KMS-11 (cell line): ENCODE data around the gene DIS3L2.
A peak's percentile ranks its signal among the peaks of the same experiment; 100 is the strongest.

ENCODE experiments used
- H2AFZ ChIP-seq: fragments of 200-600 bp; sonication (generic); 2 replicates; pipeline ENCODE4 v1.6.1; 2016; ENCODE audit warnings: antibody characterized with exemption, mixed run types, low read depth
- H3K27ac ChIP-seq: fragments of 200-600 bp; sonication (generic); 2 replicates; pipeline ENCODE4 v1.6.1; 2016; ENCODE audit warnings: mild to moderate bottlenecking, mixed run types
- H3K27me3 ChIP-seq: fragments of 200-600 bp; sonication (generic); 2 replicates; pipeline ENCODE4 v1.6.1; 2017; ENCODE audit warnings: mild to moderate bottlenecking, low read depth, mixed run types, moderate library complexity; ENCODE audit not compliant: insufficient read depth
- H3K36me3 ChIP-seq: fragments of 200-600 bp; sonication (generic); 2 replicates; pipeline ENCODE4 v1.6.1; 2017; ENCODE audit warnings: mild to moderate bottlenecking, mixed run types; ENCODE audit not compliant: insufficient read depth
- H3K4me1 ChIP-seq: fragments of 200-600 bp; sonication (generic); 2 replicates; pipeline ENCODE4 v1.6.1; 2016; ENCODE audit warnings: mild to moderate bottlenecking, low read depth, mixed run types; ENCODE audit not compliant: poor library complexity, severe bottlenecking
- H3K4me2 ChIP-seq: fragments of 200-600 bp; sonication (generic); 2 replicates; pipeline ENCODE4 v1.7.0; 2016; ENCODE audit warnings: mild to moderate bottlenecking, mixed run types
- H3K4me3 ChIP-seq: fragments of 200-600 bp; sonication (generic); IDR thresholded peaks from 2 replicates; pipeline ENCODE4 v1.6.1; 2017; ENCODE audit warnings: low read depth, low read length, mixed read lengths; ENCODE audit not compliant: insufficient read depth
- H3K79me2 ChIP-seq: fragments of 200-600 bp; sonication (generic); 2 replicates; pipeline ENCODE4 v1.6.1; 2016; ENCODE audit warnings: low read depth, mixed run types; ENCODE audit not compliant: insufficient read depth
- H3K9ac ChIP-seq: fragments of 200-600 bp; sonication (generic); 2 replicates; pipeline ENCODE4 v1.6.1; 2016; ENCODE audit warnings: mild to moderate bottlenecking, mixed run types
- H4K20me1 ChIP-seq: fragments of 200-600 bp; sonication (generic); 2 replicates; pipeline ENCODE4 v1.6.1; 2016; ENCODE audit warnings: mild to moderate bottlenecking, mixed run types; ENCODE audit not compliant: insufficient read depth
- CTCF ChIP-seq: fragments of 200-600 bp; sonication (generic); conservative IDR thresholded peaks from 2 replicates; pipeline ENCODE4 v1.6.1; 2017; ENCODE audit warnings: low read depth, mild to moderate bottlenecking, antibody characterized with exemption, low read length, moderate library complexity, mixed read lengths

Gene DIS3L2

DNA sequence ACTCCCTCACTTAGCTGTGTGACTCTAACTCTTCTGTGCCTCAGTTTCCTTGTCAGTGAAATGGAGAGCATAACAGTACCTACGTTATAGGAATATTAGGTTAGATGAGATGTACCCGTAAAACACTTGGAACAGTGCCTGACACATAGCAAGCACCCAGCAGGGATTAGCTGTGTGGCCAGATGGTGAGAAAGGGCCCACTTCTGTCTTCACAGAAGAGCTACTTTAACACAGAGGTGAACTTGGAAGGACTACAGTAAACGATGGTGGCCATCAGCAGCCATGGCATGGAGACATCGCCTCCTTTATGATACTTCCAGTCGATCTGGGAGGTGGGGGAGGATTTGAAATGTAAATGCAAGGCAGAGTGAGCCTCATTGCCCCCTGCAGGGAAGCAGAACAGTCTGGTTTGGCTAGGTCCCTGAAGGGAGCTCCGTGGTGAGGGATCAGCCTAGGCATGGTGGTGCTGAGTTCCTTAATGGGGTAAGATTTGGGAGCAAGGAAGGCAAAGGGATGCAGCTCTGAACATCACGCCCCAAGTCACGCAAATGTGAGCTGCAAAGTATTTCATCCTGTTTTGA, 315.3 kb downstream of the DIS3L2 start:
- TF ChIP-seq CTCF, result no peak
- H2AFZ ChIP-seq, result peak overlapping the region; percentile 62; the same call in 1 of the 2 replicates

GRCh38 chr2:232278534-232278933, 317.0 kb downstream of the DIS3L2 start:
- Histone ChIP-seq H3K79me2 (no peaks in the 10 kb centered on the region), H3K4me3 (no peak overlapping the region), H3K9ac (no peak overlapping the region), H3K4me1 (peaks cover 56% of the 10 kb centered on the region), H3K36me3 (no peaks in the 10 kb centered on the region), H3K4me2 (no peak overlapping the region), H3K27me3 (no peaks in the 10 kb centered on the region), H3K27ac (peak overlapping the region; percentile 99; the same call in 1 of the 2 replicates), H4K20me1 (no peaks in the 10 kb centered on the region), H2AFZ (no peak overlapping the region)
- TF ChIP-seq CTCF, result no peak

More for the DNA sequence above, 315.3 kb downstream of the DIS3L2 start:
- Histone ChIP-seq H3K4me2 (peak overlapping the region; percentile 99), H3K79me2 (no peaks in the 10 kb centered on the region), H3K27ac (peak overlapping the region; percentile 99), H4K20me1 (no peaks in the 10 kb centered on the region), H3K9ac (peak overlapping the region; percentile 84), H3K4me3 (no peak overlapping the region), H3K4me1 (peaks cover 74% of the 10 kb centered on the region), H3K36me3 (no peaks in the 10 kb centered on the region), H3K27me3 (no peaks in the 10 kb centered on the region)

DNA sequence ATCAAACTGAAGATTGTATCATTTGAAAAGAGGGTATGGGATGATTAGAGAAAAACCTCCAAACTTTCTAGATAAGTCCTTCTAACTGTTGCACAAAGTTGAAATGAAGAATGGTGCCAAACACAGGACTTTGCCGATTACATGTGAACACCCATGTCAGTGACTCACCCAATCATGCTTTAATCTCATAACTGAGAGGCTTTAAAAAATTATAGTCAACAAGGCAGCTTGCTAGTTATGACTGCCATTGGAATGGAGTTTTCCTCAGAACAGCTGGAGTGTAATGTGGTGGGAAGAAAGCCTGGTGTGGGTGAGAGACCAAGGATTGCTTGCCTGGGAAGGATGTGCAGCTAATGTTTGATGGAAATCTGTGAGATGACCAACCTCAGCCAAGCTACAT, 318.8 kb downstream of the DIS3L2 start:
- Histone ChIP-seq H3K79me2 (no peaks in the 10 kb centered on the region), H3K4me3 (no peak overlapping the region), H3K36me3 (no peaks in the 10 kb centered on the region), H3K9ac (no peak overlapping the region), H4K20me1 (no peaks in the 10 kb centered on the region), H3K27ac (no peak overlapping the region), H3K27me3 (no peaks in the 10 kb centered on the region), H3K4me2 (no peak overlapping the region), H2AFZ (no peak overlapping the region), H3K4me1 (peaks cover 38% of the 10 kb centered on the region)
- TF ChIP-seq CTCF, result no peak

GRCh38 chr2:232281858-232282507, 320.5 kb downstream of the DIS3L2 start:
- Histone ChIP-seq H3K9ac (no peak overlapping the region), H3K27ac (no peak overlapping the region), H3K4me1 (peaks cover 23% of the 10 kb centered on the region), H3K4me3 (no peak overlapping the region), H3K27me3 (no peaks in the 10 kb centered on the region), H3K4me2 (no peak overlapping the region), H3K36me3 (no peaks in the 10 kb centered on the region), H4K20me1 (no peaks in the 10 kb centered on the region), H2AFZ (no peak overlapping the region), H3K79me2 (no peaks in the 10 kb centered on the region)
- no peak for TF ChIP-seq CTCF
